Aorta (tissue), 5 donors: ENCODE results near the gene GMDS. TPM values are rescaled to one million over a fixed set of nuclear protein-coding genes. Genes with fewer than 3 reads are reported as not detected.

Source experiments
- ATAC-seq: fragments of 200-7000 bp; cut with Tn5 transposase; one replicate; pipeline ENCODE4 v1.9.1; 2022; ENCODE audit warnings: moderate library complexity; ENCODE audit not compliant: low FRiP score
- DNase-seq, 2 donors: peaks; one replicate each; pipeline ENCODE4 v3.0.0-alpha.2; 2020
- H3K27ac ChIP-seq, 2 donors: one replicate each; pipeline ENCODE4 v1.5.1; 2013; ENCODE audit warnings: low read length in 2 of 2, mild to moderate bottlenecking in 2 of 2, moderate library complexity in 2 of 2, control low read depth in 1 of 2, inconsistent platforms in 1 of 2, low read depth in 1 of 2
- H3K27me3 ChIP-seq, 2 donors: one replicate each; pipeline ENCODE4 v1.6.1; 2013; ENCODE audit warnings: control low read depth in 1 of 2, low read length in 1 of 2, mild to moderate bottlenecking in 1 of 2, moderate library complexity in 1 of 2; ENCODE audit not compliant: insufficient read depth in 2 of 2, control insufficient read depth in 1 of 2
- H3K36me3 ChIP-seq, 2 donors: one replicate each; pipeline ENCODE4 v1.6.1; 2013; ENCODE audit warnings: control low read depth in 1 of 2, low read length in 1 of 2, mild to moderate bottlenecking in 1 of 2; ENCODE audit not compliant: insufficient read depth in 2 of 2, control insufficient read depth in 1 of 2
- H3K4me1 ChIP-seq, 2 donors: one replicate each; pipeline ENCODE4 v1.6.1; 2013; ENCODE audit warnings: low read length in 2 of 2, control low read depth in 1 of 2, mild to moderate bottlenecking in 1 of 2, moderate library complexity in 1 of 2; ENCODE audit not compliant: insufficient read depth in 2 of 2, control insufficient read depth in 1 of 2
- H3K4me3 ChIP-seq, 2 donors: one replicate each; pipeline ENCODE4 v1.5.1; 2013; ENCODE audit warnings: low read length in 2 of 2, control low read depth in 1 of 2, mild to moderate bottlenecking in 1 of 2
- H3K9me3 ChIP-seq: one replicate; pipeline ENCODE4 v1.6.1; 2013; ENCODE audit warnings: mild to moderate bottlenecking, low read length; ENCODE audit not compliant: control insufficient read depth
- WGBS, 2 donors: extraction: QIAGEN DNeasy Blood & Tissue Kit; methylation state at CpG; one replicate each; pipeline ENCODE4 v1.1.7; 2013; 5-methylcytosine and 5-hydroxymethylcytosine counted together
- intact Hi-C, 2 donors: fragments of 100-400 bp; cut with DNase I; formaldehyde crosslinking; loops; one replicate each; pipeline versions ENCODE4 v1.14.2 to v1.15.0; 2022
- polyA plus RNA-seq, 2 donors: library from polyadenylated mRNA; stranded (reverse); fragments of 200-250 nt; gene quantifications; one replicate each; pipeline ENCODE4 v1.2.3, GENCODE V29; 2013
- total RNA-seq, 2 donors: library from RNA; stranded (reverse); fragmentation: NEBNext Ultra II Directional; extraction: Animal tissue kit (Norgen Biotek cat#: 25700); gene quantifications; one replicate each; pipeline ENCODE4 v1.2.1, GENCODE V29; 2021
- donor health status: healthy with polysubstance abuse.
- donor health status: Bipolar disorder and iron deficiency.
- donor health status: DM: no; HTN: no; CAD: no.
- donor health status: DM: no; HTN: no; CAD: no.
- donor health status: DM: yes; HTN: yes; CAD: no.

Gene GMDS
- total and polyA plus RNA-seq, 4 donors, result 66.1 to 138 (median 84.9) TPM

- no peak for ATAC-seq
- no peaks in the 10 kb centered on the region for H3K27me3 ChIP-seq
- H3K4me3 ChIP-seq, result no peak overlapping the region
- WGBS, 2 donors, result 92 to 93% methylated on average over 2 of the region's 2 CpGs
- H3K27ac ChIP-seq, result no peak overlapping the region
- no peaks in the 10 kb centered on the region for H3K4me1 ChIP-seq
- intact Hi-C loops, result no loop called here
- no peaks in the 10 kb centered on the region for H3K9me3 ChIP-seq
- H3K36me3 ChIP-seq, result no peaks in the 10 kb centered on the region
- no peak for DNase-seq
These were observed 580.2 kb downstream of the GMDS start for GRCh38 chr6:1665214-1665613.

- no peak overlapping the region for H3K4me3 ChIP-seq
- WGBS, 2 donors, result 67 to 69% methylated on average over 6 of the region's 6 CpGs
- no peak for ATAC-seq
- intact Hi-C loops, result no loop called here
- no peaks in the 10 kb centered on the region for H3K27me3 ChIP-seq
- H3K4me1 ChIP-seq, result no peaks in the 10 kb centered on the region
- no peaks in the 10 kb centered on the region for H3K36me3 ChIP-seq
- no peaks in the 10 kb centered on the region for H3K9me3 ChIP-seq
- no peak overlapping the region for H3K27ac ChIP-seq
- DNase-seq, result no peak
These were observed 581.1 kb downstream of the GMDS start for GRCh38 chr6:1664329-1664728.

- intact Hi-C loops, result no loop called here
- DNase-seq (no peak), ATAC-seq (no peak)
- Histone ChIP-seq H3K4me3 (no peak overlapping the region), H3K27me3 (no peaks in the 10 kb centered on the region), H3K36me3 (no peaks in the 10 kb centered on the region), H3K4me1 (no peaks in the 10 kb centered on the region), H3K27ac (peak overlapping the region in 1 of 2 donors; percentile 54), H3K9me3 (no peaks in the 10 kb centered on the region)
- 91 to 95% methylated on average over 5 of the region's 5 CpGs for WGBS, 2 donors
These were observed 581.9 kb downstream of the GMDS start for GRCh38 chr6:1663511-1663910.

GRCh38 chr6:1662534-1662933 lies 582.9 kb downstream of the GMDS start:
- no peaks in the 10 kb centered on the region for H3K36me3 ChIP-seq
- H3K27ac ChIP-seq, result no peak overlapping the region
- no peaks in the 10 kb centered on the region for H3K27me3 ChIP-seq
- DNase-seq, result no peak
- no peak for ATAC-seq
- intact Hi-C loops, result no loop called here
- no peaks in the 10 kb centered on the region for H3K4me1 ChIP-seq
- H3K4me3 ChIP-seq, result no peak overlapping the region
- H3K9me3 ChIP-seq, result no peaks in the 10 kb centered on the region

GRCh38 chr6:1659816-1660215 lies 585.6 kb downstream of the GMDS start:
- 93 to 94% methylated on average over 7 of the region's 7 CpGs for WGBS, 2 donors
- H3K27ac ChIP-seq, result no peak overlapping the region

GRCh38 chr6:1658212-1659005 lies 587.0 kb downstream of the GMDS start:
- ATAC-seq (no peak), DNase-seq (peak in 1 of 2 donors; percentile 21)
- H3K9me3 ChIP-seq, result no peaks in the 10 kb centered on the region
- no peak overlapping the region for H3K27ac ChIP-seq
- H3K36me3 ChIP-seq, result no peaks in the 10 kb centered on the region
- H3K4me3 ChIP-seq, result no peak overlapping the region
- intact Hi-C loops, result no loop called here
- 90 to 94% methylated on average over 15 of the region's 15 CpGs for WGBS, 2 donors
- H3K4me1 ChIP-seq, result no peaks in the 10 kb centered on the region
- no peaks in the 10 kb centered on the region for H3K27me3 ChIP-seq

More at GRCh38 chr6:1659816-1660215, 585.6 kb downstream of the GMDS start:
- Histone ChIP-seq H3K4me3 (no peak overlapping the region), H3K27me3 (no peaks in the 10 kb centered on the region), H3K36me3 (no peaks in the 10 kb centered on the region), H3K4me1 (no peaks in the 10 kb centered on the region), H3K9me3 (no peaks in the 10 kb centered on the region)
- DNase-seq (no peak), ATAC-seq (no peak)
- intact Hi-C loops, result no loop called here

- Histone ChIP-seq H3K27me3 (no peaks in the 10 kb centered on the region), H3K36me3 (no peaks in the 10 kb centered on the region), H3K4me1 (no peaks in the 10 kb centered on the region), H3K4me3 (no peak overlapping the region), H3K27ac (no peak overlapping the region), H3K9me3 (no peaks in the 10 kb centered on the region)
- ATAC-seq (no peak), DNase-seq (peak in 1 of 2 donors; percentile 30)
- WGBS, 2 donors, result 87 to 89% methylated on average over 7 of the region's 7 CpGs
- intact Hi-C loops, result no loop called here
These were observed 587.6 kb downstream of the GMDS start for GRCh38 chr6:1657771-1658165.

DNA sequence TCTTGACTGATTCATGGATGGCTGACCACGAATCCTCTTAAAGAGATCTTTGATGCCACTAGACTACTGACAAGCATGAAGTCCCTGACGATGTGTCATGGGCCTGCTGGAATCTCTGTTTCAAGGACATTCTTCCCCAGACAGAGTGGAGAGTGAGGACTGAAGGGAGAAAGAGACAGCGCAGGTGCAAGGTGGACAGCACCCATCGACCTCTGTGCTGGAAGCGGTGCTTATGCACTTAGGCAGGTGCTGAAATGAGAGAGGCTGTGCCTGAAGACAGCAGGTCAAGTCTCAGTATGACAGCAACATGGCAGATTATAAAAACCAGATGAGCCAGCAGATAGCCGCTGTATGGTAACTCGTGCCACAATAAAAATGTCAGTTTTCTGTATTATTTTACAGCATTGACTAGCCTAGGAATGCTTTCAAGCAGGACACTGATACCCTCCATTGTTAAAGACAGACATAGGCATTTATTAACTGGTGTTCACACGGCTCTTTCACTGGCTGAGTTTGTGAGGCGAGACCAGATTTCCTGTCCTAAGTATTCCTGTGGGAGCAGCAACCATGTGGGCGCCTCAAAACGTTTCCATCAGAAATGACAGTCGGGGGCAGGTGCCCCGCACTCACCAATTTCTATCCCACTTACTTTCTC lies 588.2 kb downstream of the GMDS start:
- Histone ChIP-seq H3K4me1 (no peaks in the 10 kb centered on the region), H3K27me3 (no peaks in the 10 kb centered on the region), H3K9me3 (no peaks in the 10 kb centered on the region), H3K27ac (no peak overlapping the region), H3K4me3 (no peak overlapping the region), H3K36me3 (no peaks in the 10 kb centered on the region)
- 85 to 86% methylated on average over 13 of the region's 13 CpGs for WGBS, 2 donors
- ATAC-seq (no peak), DNase-seq (peak in 1 of 2 donors; percentile 23)
- intact Hi-C loops, result no loop called here

GRCh38 chr6:1654054-1654453 lies 591.4 kb downstream of the GMDS start:
- Histone ChIP-seq H3K9me3 (no peaks in the 10 kb centered on the region), H3K27me3 (no peaks in the 10 kb centered on the region), H3K4me1 (no peaks in the 10 kb centered on the region), H3K27ac (no peak overlapping the region), H3K4me3 (no peak overlapping the region), H3K36me3 (no peaks in the 10 kb centered on the region)
- no peak for DNase-seq
- ATAC-seq, result no peak
- 91 to 92% methylated on average over 4 of the region's 4 CpGs for WGBS, 2 donors
- intact Hi-C loops, result no loop called here
